ENCODE data around the gene AKR1C4.

GRCh38 chr10:5233324-5233723, 36.7 kb downstream of the AKR1C4 start:
- TF ChIP-seq EP300 (IDR thresholded peaks at IDR 0.05; ENCODE audit: borderline replicate concordance), result no peak
- no peak for TF ChIP-seq MAX (IDR thresholded peaks at IDR 0.05)
- no peak for TF ChIP-seq TEAD4 (IDR thresholded peaks at IDR 0.05)
- no peak for TF ChIP-seq CREB1 (IDR thresholded peaks at IDR 0.05; ENCODE audit: low read depth)
- TF ChIP-seq ZBTB7A (IDR thresholded peaks at IDR 0.05; ENCODE audit: low read depth), result no peak
- TF ChIP-seq EGR1 (IDR thresholded peaks at IDR 0.05), result no peak
- no peak for TF ChIP-seq USF1 (IDR thresholded peaks at IDR 0.05)
- TF ChIP-seq CEBPB (IDR thresholded peaks at IDR 0.05), result no peak
- TF ChIP-seq RAD21 (IDR thresholded peaks at IDR 0.05; ENCODE audit: low read depth), result no peak
- no peak for TF ChIP-seq YY1 (IDR thresholded peaks at IDR 0.05; ENCODE audit: low read depth)
- no peak for TF ChIP-seq TAF1 (IDR thresholded peaks at IDR 0.05; ENCODE audit: low read depth)
- no peak for TF ChIP-seq FOXM1 (IDR thresholded peaks at IDR 0.05; ENCODE audit: borderline replicate concordance, low read depth)
- no peak for TF ChIP-seq REST (IDR thresholded peaks at IDR 0.05; ENCODE audit: low read depth)
- TF ChIP-seq TCF12 (IDR thresholded peaks at IDR 0.05; ENCODE audit: low read depth), result no peak

Measured in Ishikawa (cell line).